HG03097 (cell line): ENCODE measurements around the gene PSMB11.

Experiments
- ATAC-seq: cut with Tn5 transposase; IDR thresholded peaks from one replicate; pipeline ENCODE4 v1.9.1; 2021; ENCODE audit not compliant: unreplicated experiment, low FRiP score

Gene PSMB11

DNA sequence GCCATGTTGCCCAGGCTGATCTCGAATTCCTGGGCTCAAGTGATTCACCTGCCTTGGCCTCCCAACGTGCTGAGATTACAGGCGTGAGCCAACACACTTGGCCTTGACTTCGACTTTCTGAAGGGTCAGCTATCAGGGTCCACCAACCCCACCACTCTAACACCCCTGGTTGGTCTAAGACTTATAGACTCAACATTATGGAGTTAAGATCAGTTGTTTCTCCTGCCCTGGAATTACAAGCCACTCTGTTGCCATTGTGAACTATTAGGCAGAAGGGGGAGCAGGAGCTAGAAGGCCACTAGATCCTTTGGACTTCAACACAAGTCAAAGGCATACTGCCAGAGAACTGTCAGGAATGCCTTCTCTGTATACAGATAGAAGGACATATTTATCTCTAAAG, 1.9 kb upstream of the PSMB11 start:
- ATAC-seq = no peak

DNA sequence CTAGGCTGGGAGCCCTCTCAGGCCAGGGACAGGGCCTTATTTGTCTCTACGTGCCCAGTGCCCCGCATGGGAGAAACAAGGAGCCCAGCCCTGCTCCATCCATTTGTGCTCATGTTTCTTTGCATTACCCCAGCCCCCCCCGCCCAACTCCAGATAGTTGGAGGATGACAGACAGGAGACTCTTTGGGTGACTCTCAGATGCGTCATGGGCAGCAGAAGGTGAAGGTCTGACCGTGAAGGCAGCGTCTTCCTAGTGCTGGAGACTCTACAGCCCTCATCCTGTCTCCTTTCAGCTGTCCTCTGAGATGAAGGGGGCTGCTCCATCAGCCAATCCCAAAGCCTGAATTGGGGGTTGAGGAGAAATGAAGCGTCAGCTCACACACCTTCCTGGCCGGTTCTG, 283 bp upstream of the PSMB11 start:
- no peak for ATAC-seq

DNA sequence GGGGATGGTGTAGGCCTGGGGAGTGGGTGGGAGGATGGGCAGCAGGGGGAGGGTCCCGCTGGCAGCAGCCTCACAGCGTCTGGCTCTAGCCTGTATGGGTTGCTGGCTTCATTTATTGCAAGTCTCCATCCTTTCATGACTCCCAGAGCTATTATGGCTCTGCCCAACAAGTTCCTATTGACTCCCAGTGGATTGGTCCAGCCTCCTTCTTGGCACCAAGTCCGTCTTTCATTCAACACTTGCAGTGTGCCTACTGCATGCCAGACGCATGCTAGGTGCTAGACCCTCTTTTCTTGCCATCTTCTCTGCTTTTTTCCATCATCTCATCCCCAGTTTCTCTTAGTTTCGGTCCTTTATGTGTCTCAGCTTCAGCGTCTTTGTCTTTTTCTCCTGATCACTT, 1.1 kb downstream of the PSMB11 start:
- ATAC-seq = no peak

DNA sequence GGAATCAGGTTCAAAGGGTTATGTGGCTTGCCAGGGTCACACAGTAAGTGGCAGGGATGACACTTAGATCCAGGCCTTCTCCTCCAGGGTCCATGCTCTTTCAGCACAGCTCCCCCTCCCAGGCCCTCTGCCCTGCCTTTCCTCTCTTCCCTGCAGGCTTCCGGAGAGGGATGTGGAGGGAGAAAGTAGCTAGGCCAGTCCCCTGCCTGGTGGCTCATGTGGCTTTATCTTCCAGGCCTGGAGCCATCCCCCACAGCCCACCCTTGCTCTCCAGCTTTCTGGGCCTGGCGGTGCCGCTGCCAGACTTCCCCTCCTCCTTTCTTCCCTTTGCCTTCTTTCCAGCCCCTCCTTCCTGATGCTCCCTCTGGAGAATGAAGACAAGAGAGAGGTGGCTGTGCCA, 1.7 kb downstream of the PSMB11 start:
- ATAC-seq = no peak

DNA sequence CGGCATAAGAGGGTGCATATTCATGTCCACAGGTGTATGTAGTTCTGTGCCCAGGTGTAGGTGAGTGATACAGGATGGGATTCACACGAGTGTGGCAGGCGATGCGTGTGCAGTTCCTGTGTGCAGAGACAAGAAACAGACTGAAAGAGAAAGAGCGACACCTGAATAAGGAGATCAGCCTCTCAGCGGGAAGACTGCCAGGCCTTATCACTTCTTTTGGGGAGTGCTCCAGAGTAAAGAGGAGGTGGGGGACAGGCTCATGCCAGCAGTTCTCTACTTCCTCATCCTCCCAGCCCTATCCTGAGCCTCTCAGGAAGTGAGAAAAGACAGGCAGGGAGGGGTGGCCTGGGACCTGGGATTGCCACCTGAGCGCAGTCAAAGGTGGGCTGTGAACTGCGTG, 2.8 kb downstream of the PSMB11 start:
- no peak for ATAC-seq

DNA sequence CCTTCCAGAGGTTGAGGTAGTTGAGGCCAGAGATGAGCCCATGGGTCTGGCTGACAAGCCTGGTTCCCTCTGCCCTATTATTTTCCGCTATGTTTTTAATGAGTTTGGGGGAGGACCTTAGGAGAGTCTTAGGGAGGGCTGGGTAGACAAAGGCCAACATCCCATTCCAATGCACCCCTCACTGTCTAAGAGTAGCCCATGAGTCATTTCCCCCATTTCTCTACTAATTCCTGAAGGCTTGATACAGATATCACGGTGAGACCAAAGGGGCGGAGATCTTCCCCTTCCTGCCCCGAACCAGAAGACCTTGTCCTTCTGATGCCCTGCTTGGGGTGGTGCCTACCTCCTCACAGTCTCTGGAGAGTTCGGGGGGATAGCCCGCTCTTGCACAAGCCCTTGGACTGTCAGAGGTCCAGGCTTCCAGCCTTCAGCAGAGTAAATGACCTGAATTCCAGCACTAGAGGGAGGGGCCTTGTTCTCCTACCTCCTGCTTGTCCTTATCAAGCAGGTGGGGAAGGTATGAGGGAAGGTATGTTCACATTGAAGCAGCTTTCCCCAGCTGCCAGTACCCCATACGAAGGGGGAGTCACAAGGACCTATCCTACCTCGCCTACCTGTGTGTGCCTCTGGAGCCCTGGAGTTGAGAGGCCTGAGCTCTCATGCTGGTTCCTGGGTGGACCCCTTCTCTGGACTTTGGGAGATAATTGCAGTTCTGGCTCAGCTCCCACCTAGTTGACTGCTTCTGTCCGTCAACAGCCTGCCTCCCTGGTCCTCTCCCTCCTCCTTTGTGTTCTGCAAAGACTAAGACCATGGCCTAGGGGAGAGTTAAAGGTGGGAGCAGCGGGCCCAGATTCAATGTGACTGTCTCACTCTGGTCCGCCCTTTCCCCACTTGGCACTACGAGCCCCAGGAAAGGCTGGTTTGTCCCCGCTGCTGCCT, 3.7 kb downstream of the PSMB11 start:
- ATAC-seq = no peak

DNA sequence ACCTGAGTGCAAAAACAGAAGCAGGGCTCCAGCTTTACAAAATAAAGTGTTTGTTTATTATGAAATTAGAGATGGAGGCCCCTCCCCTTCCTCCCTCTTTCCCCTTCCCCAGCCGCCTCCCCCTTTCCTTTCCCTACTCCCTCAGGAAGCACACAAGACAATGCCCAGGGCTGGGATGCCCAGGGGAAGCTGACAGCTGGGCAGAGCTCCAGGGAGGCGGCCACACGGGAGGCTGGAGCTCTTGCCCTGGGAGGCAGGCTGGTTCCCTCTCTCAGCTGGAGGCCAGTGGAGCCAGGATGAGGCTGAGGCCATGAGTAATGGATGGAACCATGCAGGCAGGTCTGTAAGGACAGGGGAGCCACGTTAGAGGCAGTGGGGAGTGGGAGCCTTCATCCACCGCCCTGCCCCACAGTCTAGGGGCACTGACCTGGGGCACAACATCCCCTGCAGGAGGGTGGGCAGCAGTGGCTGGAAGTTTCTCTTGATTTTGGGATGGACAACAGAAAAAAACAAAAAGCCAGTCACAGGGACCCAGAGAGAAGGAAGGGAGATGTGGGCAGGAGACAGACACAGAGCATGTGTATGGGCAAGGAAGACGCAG, 5.1 kb downstream of the PSMB11 start:
- no peak for ATAC-seq

DNA sequence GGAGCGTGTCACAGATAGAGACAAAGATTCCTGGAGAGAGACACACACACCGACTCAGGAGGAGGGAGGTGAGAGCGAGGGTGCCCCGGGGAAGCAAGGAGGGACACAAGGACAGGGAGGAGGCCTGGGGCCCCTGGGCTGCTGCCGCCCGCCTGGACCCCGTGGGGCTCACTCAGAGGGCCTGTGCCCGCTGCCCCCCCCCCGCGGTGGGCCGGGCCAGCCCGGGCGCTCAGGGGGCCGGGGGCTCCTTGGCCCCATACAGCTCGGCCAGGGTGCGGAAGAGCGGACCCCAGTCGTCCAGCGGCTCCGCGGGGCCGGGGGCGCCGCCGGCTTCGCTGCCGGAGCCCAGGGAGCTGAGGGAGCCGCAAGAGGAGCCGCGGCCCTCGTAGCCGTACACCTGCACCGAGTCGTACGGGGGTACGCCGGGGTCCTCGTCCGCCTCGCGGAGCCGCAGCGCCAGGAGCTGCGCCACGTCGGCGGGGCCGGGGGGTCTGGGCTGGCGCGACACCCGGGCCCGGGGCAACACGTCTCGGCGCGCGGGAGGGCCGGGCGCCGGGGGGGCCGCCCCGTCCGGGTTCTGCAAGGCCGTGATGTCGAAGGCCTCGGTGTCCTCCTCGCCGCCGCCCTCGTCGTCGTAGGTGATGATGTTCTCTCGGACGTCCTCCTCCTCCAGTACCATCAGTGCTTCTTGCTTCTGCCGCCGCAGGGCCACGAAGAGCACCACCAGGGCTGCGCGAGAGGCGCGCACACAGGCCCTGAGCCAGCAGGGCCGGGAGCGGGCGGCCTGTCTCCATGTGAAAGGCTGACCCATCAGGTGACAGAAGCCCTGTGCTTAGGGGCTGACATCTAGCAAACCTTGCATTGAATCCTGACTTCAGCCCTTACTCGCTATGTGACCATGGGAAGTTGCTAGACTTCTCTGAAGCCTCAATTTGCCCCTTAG, 6.0 kb downstream of the PSMB11 start:
- no peak for ATAC-seq

DNA sequence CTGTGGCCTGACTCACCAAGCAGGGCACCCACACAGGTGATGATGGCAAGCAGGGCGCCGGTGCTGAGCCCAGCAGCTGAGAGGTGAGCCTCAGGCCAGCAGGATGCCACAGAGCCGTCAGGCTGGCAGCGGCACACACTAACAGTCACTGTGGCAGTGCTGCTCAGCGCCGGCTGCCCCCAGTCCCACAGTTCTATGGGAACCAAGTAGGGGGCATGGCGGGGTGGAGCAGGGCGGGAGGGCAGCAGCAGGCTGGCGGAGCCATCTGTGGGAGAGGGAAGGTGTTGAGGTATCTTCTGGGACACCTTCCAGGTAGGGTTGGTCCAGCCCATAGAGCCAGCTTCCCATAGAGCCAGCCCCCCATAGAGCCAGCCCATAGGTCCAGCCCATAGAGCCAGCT, 7.0 kb downstream of the PSMB11 start:
- no peak for ATAC-seq

DNA sequence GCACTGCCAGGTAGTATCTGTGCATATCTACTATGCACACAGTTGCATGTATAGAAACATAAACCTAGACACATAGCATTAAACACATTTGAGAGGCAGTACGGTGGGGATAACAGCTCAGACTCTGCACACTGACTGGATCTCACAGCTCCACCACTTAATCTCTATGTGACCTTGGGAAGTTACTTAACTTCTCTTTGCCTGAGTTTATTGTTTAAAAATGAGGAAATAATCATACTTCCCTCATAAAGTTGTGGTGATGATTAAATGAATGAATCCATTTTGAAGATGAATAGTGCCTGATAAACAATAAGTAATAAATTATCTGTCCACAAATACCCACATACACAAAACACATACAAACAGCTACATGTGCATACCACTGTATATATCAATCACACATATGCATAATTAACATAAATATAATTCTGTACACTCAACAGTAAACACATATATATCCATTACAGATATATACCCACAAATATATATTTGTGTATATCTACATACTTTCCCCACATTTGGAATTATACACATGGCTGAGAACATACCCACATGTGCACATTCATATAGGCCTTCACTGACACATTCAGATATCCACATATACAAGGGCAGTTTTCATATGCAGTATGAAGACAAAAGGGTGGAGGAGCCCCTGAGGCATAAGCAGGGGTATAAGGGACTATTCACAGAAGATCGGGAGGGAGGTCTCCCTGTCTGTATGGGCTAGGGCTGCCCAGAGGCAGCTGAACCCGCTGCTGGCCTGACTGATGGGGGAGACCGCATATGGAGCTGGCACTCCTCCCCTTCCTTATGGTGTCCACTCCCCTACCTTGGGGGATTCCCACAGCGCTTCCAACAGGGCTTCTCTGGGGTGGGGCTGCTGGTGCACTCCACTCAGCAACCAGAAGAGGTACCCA, 9.4 kb downstream of the PSMB11 start:
- no peak for ATAC-seq

DNA sequence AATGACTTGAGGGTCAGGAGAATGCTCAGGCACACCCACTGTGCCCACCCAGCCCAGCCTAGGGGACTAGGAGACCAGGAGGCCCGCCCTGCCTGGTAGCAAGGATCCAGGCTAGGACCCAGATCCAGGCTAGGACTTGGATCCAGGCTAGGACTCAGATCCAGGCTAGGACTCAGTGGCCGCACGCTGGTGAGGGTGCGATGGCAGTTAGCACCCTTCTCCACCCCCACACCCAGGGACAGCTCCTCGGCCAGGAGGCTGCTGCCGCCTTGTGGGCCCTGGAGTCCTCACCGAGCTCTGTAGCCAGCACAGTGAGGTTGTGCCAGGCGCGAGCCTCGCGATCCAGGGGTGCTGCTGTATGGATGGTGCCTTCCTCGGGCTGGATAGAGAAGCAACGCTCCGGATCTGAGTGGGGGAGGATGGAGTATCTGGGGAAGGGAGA, 10.2 kb downstream of the PSMB11 start:
- no peak for ATAC-seq

DNA sequence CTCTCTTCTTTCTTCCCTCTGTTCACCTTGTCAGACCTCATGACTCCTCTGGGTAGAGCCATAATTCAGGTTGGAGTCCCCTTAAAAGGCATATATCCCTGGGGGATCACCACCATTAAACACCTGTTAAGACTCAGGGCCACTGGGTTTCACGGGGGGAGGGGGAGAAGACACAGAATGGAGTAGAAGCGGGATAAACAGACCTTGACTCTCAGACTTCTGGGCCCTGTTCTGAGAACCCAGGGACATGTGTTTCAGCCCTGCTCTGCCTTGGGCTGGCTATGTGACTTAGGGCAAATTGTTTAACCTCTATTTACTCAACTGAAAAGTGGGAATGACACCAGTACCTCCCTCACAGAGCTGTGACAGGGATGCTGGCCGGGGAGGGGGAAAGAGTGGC, 10.7 kb downstream of the PSMB11 start:
- ATAC-seq = no peak

DNA sequence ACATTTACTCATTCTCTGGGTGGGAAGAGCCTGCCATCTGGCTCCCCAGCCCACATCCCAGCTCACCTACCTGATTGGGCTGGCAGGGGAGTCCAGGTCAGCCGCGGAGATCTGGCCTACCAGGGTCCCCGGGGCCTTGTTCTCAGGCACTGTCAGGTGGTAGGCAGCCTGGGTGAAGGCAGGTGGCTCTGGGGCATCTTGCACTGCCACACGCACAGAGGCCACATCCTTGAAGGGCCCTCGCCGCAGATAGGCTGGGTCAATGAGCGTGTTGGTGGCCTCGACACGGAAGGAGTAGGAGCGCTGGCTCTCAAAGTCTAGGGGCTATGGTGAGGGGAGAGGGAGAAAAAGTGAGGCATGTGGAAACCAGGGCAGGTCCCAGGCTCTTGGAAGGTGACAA, 11.4 kb downstream of the PSMB11 start:
- ATAC-seq = no peak

DNA sequence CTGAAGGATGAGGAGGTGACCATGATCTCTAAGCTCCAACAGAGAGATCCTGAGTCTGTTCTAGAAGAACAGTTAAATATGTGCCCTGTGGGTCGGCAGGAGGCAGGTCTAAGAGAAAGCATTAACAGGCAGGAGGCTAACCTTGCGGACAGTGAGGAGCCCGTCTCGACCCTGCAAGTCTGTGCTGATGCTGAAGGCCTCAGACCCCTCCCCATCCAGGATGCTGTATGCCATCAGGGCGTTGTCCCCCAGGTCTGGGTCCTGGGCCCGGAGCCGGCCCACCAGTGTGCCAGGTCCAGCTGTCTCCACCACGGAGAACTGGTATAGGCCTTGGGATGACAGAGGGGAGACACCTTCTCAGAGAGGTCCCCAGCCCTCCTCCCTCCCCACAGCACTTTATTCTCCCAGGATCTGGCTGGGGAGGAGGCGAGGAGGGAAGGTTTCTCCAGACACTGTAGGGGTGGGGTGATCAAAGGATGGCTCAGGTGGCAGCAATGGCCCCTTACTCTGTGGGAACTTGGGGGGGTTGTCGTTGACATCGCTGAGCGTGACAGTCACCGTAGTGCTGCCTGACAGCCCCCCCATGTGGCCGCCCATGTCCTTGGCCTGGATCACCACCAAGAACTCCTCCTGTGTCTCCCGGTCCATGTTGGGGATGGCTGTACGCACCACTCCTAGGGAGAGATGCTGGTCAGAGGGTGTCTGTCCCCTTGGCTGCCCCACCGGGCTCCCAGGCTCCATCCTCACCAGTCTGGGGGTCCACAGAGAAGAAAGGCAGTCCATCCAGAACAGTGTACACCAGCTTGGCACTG, 12.2 kb downstream of the PSMB11 start:
- ATAC-seq = no peak

DNA sequence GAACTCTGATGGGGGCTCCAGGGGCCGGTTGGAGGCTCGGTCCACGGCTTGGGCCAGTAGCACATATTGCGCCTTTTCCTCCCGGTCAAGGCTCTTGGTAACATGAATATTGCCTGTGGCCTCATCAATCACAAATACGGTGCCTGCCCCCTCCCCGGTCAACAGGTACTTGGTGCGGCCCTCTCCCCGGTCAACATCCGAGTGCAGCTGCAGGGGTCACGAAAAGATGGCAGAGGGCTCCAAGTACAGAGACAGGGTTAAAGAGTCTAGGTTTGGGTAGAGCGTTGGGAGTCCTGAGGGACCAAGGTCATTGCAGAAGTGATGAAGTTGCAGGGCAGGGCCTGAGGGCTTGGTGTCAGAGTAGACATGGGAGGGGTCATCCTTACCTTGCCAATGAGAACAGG, 13.1 kb downstream of the PSMB11 start:
- ATAC-seq = no peak

DNA sequence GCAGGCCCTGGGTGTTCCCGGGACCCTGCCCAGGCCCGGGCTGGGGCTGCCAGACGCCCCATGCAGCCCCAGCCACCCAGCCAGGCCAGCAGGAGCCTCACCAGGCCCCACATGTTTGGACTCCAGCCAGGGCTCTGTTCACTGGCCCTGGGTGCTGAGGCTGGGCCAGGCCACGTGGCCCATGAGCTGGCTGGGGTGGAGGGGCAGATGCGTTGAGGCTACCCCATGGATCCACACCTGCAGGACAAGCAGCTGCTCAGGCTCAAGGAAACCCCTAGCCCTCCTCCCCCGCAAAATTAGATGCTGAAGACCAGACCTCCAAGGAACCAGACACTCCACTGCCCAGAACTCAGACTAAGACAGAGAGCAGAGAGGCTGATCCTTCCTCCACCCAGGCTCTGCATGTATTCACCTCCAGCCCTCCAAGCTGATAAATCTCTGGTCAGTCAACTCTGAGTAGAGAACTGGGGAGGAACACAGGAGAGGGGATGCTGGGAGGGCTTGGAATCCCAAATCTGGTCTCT, 13.7 kb downstream of the PSMB11 start:
- ATAC-seq = no peak

DNA sequence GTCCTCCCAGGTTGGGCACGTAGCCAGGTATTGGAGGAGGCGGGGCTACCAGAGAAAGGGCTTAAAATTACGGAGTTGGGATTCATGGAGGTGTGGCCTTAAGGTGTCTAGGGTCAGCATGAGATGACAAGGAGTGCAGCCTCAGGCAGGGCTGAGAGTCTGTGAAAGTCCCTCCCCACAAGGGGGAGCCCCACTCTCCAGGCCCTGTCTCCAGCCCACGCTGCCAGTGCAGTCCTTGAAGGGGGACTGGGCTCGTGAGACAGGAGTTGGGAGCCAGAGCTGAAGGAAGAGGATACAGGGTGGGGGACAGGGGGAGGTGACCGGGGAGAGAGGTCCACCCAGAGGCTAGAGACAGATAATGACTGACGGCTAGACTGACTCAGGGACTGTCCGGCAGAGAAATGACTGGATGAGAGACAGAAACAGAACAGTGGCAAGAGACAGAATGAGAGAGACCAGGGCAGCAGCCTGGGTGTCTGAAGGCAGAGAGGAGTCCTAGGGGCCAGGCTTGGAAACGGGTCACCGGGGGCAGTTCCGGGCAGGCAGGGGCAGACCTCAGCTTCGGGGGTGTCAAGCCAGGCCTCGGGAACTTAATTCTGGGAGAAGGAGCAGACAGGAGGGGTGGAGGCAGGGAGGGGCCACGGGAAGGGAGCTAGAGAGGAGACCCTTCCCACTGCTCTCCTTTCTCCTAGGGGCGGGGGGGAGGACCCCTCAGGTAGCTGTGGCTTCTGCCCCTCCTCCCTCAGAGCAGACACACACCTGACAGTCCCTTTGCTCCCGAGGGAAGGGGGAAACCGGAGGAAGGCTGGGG, 14.3 kb downstream of the PSMB11 start:
- no peak for ATAC-seq
